NCI-H2227 treated with DMSO at 0.1 percent for 48 hours (cell line): Measurements from ENCODE around the gene UMODL1.
"Not testable (repeated sequence)": the region's sequence is repeated elsewhere in the genome, so short reads cannot be mapped to it uniquely, and the experiment has no call there.

Experiments
- DNase-seq: peaks from one replicate; lab custom pipeline; 2025; lab: John Stamatoyannopoulos, UW

UMODL1 gene

GRCh38 chr21:42163511-42163863 is 92.4 kb downstream of the UMODL1 start:
- no peak for DNase-seq

- DNase-seq: no peak
Observed at GRCh38 chr21:42164064-42164789, 93.1 kb downstream of the UMODL1 start.

GRCh38 chr21:42164818-42165217 is 93.7 kb downstream of the UMODL1 start:
- no peak for DNase-seq

GRCh38 chr21:42165901-42166300 is 94.8 kb downstream of the UMODL1 start:
- DNase-seq: no peak

GRCh38 chr21:42169758-42170157 is 98.6 kb downstream of the UMODL1 start:
- DNase-seq: no peak

- no peak for DNase-seq
Observed at GRCh38 chr21:42171091-42172053, 100.3 kb downstream of the UMODL1 start.

GRCh38 chr21:42172596-42173483 is 101.7 kb downstream of the UMODL1 start:
- no peak for DNase-seq

GRCh38 chr21:42174173-42174572 is 103.1 kb downstream of the UMODL1 start:
- DNase-seq: no peak

- DNase-seq: no peak
Observed at GRCh38 chr21:42175110-42175710, 104.1 kb downstream of the UMODL1 start.

- no peak for DNase-seq
Observed at GRCh38 chr21:42176859-42177258, 105.7 kb downstream of the UMODL1 start.

- no peak for DNase-seq
Observed at GRCh38 chr21:42179316-42179715, 108.2 kb downstream of the UMODL1 start.

GRCh38 chr21:42180001-42180400 is 108.9 kb downstream of the UMODL1 start:
- DNase-seq: not testable (repeated sequence)

- DNase-seq: no peak
Observed at GRCh38 chr21:42182713-42183371, 111.7 kb downstream of the UMODL1 start.

GRCh38 chr21:42183374-42184266 is 112.5 kb downstream of the UMODL1 start:
- DNase-seq: no peak

GRCh38 chr21:42186591-42186990 is 115.5 kb downstream of the UMODL1 start:
- no peak for DNase-seq

- DNase-seq: no peak
Observed at GRCh38 chr21:42187976-42188653, 117.0 kb downstream of the UMODL1 start.

GRCh38 chr21:42188663-42189062 is 117.5 kb downstream of the UMODL1 start:
- no peak for DNase-seq

GRCh38 chr21:42189431-42189830 is 118.3 kb downstream of the UMODL1 start:
- DNase-seq: no peak

GRCh38 chr21:42189860-42190485 is 118.9 kb downstream of the UMODL1 start:
- no peak for DNase-seq
